GM12878 (cell line): ENCODE data around the gene B3GAT1. TPM values are rescaled to one million over a fixed set of nuclear protein-coding genes. Genes with fewer than 3 reads are reported as not detected.

Experiments used
- ATAC-seq: fragments of 200-7000 bp; cut with Tn5 transposase; 3 replicates; pipeline ENCODE4 v1.9.1; 2020; ENCODE audit warnings: mild to moderate bottlenecking, moderate library complexity
- BruUV-seq: library from RNA; stranded (reverse); fragments of 400-500 nt; replicated peaks from 2 replicates; lab custom pipeline; 2021; lab: Mats Ljungman, UMichigan
- CTCF ChIA-PET: fragments of 300-600 bp; sonication (Branson Sonifier 250); formaldehyde crosslinking; extraction: SDS; loops from one replicate; lab custom pipeline; 2021; ENCODE audit warnings: inconsistent platforms; lab: Yijun Ruan, JAX
- POLR2A ChIA-PET: fragments of 350-600 bp; formaldehyde crosslinking; extraction: SDS; loops from one replicate; lab custom pipeline; 2021; ENCODE audit warnings: inconsistent platforms; lab: Charles Lee
- RAD21 ChIA-PET: fragments of 300-600 bp; sonication (Branson Sonifier 250); formaldehyde crosslinking; loops from one replicate; lab custom pipeline; 2023; ENCODE audit warnings: antibody characterized with exemption; ENCODE audit not compliant: unreplicated experiment; lab: Charles Lee
- SMC1A ChIA-PET: fragments of 300-600 bp; sonication (Branson Sonifier 250); formaldehyde crosslinking; loops from one replicate; lab custom pipeline; 2023; ENCODE audit not compliant: unreplicated experiment, uncharacterized antibody; lab: Charles Lee
- DNase-seq: peaks from one replicate; pipeline ENCODE4 v3.0.0-alpha.2; 2011; ENCODE audit warnings: low read depth, low spot score
- FAIRE-seq: peaks from 3 replicates; lab custom pipeline; 2011; peaks lifted over from hg19 to GRCh38; lab: Jason Lieb, UNC
- H2AFZ ChIP-seq: 2 replicates; pipeline ENCODE4 v1.6.0; 2011; ENCODE audit warnings: low read depth, low read length, control low read depth; ENCODE audit not compliant: control insufficient read depth
- H3K27ac ChIP-seq: 2 replicates; pipeline ENCODE4 v1.5.1; 2011; ENCODE audit warnings: control low read depth; ENCODE audit not compliant: control insufficient read depth, insufficient read depth
- H3K27me3 ChIP-seq, 2 experiments: replicated peaks in 1 of 2; 2 replicates each; pipeline versions ENCODE4 v1.6.0 to v1.6.1; 2011; ENCODE audit warnings: low read length in 1 of 2; ENCODE audit not compliant: control insufficient read depth in 2 of 2, insufficient read depth in 2 of 2
- H3K36me3 ChIP-seq, 2 experiments: 2 replicates each; pipeline ENCODE4 v1.5.1; 2011; ENCODE audit warnings: low read length in 1 of 2; ENCODE audit not compliant: control insufficient read depth in 2 of 2, insufficient read depth in 2 of 2
- H3K4me1 ChIP-seq: 2 replicates; pipeline ENCODE4 v1.6.1; 2011; ENCODE audit warnings: mild to moderate bottlenecking, low read length, moderate library complexity, mixed read lengths; ENCODE audit not compliant: control insufficient read depth, insufficient read depth
- H3K4me2 ChIP-seq: 2 replicates; pipeline ENCODE4 v1.6.0; 2011; ENCODE audit warnings: control low read depth; ENCODE audit not compliant: control insufficient read depth, insufficient read depth
- H3K4me3 ChIP-seq: fragments of 200-600 bp; sonication (generic); 2 replicates; pipeline ENCODE4 v1.5.1; 2016
- H3K79me2 ChIP-seq: 2 replicates; pipeline ENCODE4 v1.6.0; 2011; ENCODE audit warnings: low read length; ENCODE audit not compliant: control insufficient read depth, insufficient read depth
- H3K9ac ChIP-seq: 2 replicates; pipeline ENCODE4 v1.8.0; 2011; ENCODE audit warnings: low read length, control low read depth, mixed read lengths; ENCODE audit not compliant: control insufficient read depth, insufficient read depth
- H3K9me3 ChIP-seq: replicated peaks from 3 replicates; pipeline ENCODE4 v1.5.1; 2011; ENCODE audit warnings: mild to moderate bottlenecking, low read length; ENCODE audit not compliant: control insufficient read depth, insufficient read depth
- H4K20me1 ChIP-seq: 2 replicates; pipeline ENCODE4 v1.6.0; 2011; ENCODE audit not compliant: control insufficient read depth, insufficient read depth
- FOXK2 ChIP-seq: fragments of 450-650 bp; IDR thresholded peaks from 2 replicates; pipeline ENCODE4 v1.6.1; 2017; ENCODE audit warnings: mild to moderate bottlenecking, moderate library complexity
- NBN ChIP-seq: fragments of 450-650 bp; IDR thresholded peaks from 2 replicates; pipeline ENCODE4 v1.6.1; 2016
- RFX5 ChIP-seq: IDR thresholded peaks from 2 replicates; pipeline ENCODE4 v1.6.1; 2011; ENCODE audit warnings: low read depth, low read length, improper control_type of control experiment
- SMAD5 ChIP-seq: IDR thresholded peaks from 2 replicates; pipeline ENCODE4 v1.6.1; 2016; ENCODE audit warnings: antibody characterized with exemption, low read depth
- SMARCA5 ChIP-seq: fragments of 450-650 bp; IDR thresholded peaks from 2 replicates; pipeline ENCODE4 v1.6.1; 2017; ENCODE audit warnings: mild to moderate bottlenecking
- YBX1 ChIP-seq: fragments of 450-650 bp; IDR thresholded peaks from 2 replicates; pipeline ENCODE4 v1.6.1; 2016; ENCODE audit warnings: antibody characterized with exemption
- ZBTB11 ChIP-seq: fragments of 450-650 bp; formaldehyde crosslinking; IDR thresholded peaks from 2 replicates; pipeline ENCODE4 v1.5.0; 2022; ENCODE audit warnings: mild to moderate bottlenecking, missing genetic modification characterization
- WGBS: methylation state at CpG from one replicate; pipeline ENCODE4 v1.1.6; 2016; ENCODE audit warnings: low lambda C conversion rate; ENCODE audit not compliant: insufficient replicate concordance, insufficient coverage; ENCODE audit errors: missing lambda C conversion rate; 5-methylcytosine and 5-hydroxymethylcytosine counted together
- in situ Hi-C: fragments of 300-500 bp; cut with MboI; formaldehyde crosslinking; loops from 9 replicates; pipeline ENCODE4 v1.14.3; 2018; ENCODE audit warnings: mixed read lengths
- intact Hi-C: fragments of 100-400 bp; cut with micrococcal nuclease; formaldehyde crosslinking; loops from one replicate; pipeline ENCODE4 v1.14.2; 2022; ENCODE audit not compliant: unreplicated experiment
- polyA plus RNA-seq, 11 experiments: library from polyadenylated mRNA; depleted of rRNA in 4 of 11; unstranded in 6 of 11; stranded (reverse) in 5 of 11; fragments of >200 nt; fragmentation: Nextera tagmentation in 4 of 11; fragmentation: Illumina TruSeq in 1 of 11; extraction: Ambion mirVana in 4 of 11; extraction: Trizol in 1 of 11; gene quantifications; 1 replicate in 1 of 11; 2 replicates in 10 of 11; pipeline versions ENCODE4 v1.2.1 to v1.2.3, GENCODE V29; 2011 to 2016; ENCODE audit warnings: inconsistent platforms in 2 of 11, missing spikeins in 2 of 11, low read depth in 1 of 11
- total RNA-seq, 4 experiments: library from RNA; depleted of rRNA in 3 of 4; stranded (reverse); fragments of >200 nt in 3 of 4; fragmentation: Illumina TruSeq in 1 of 4; extraction: Trizol in 1 of 4; gene quantifications; 2 replicates each; pipeline versions ENCODE4 v1.2.1 to v1.2.3, GENCODE V29; 2013 to 2021

B3GAT1 gene
- total and polyA plus RNA-seq, 10 of the 15 experiments (the other 5 are each of a cell fraction or from before 2014, with no cell fraction given), result 0.05 TPM; not detected in 9

- H3K4me1 ChIP-seq, result no peaks in the 10 kb centered on the region
- CTCF ChIA-PET, result no interaction called here
- H3K27ac ChIP-seq, result no peak overlapping the region
- peaks cover 2 to 8% of the 10 kb centered on the region in 2 experiments; a peak in 2 of 4 replicates for H3K27me3 ChIP-seq
- in situ Hi-C loops (no loop called here), intact Hi-C loops (no loop called here)
- H3K9ac ChIP-seq, result no peak overlapping the region
- WGBS, result 58% methylated on average over 12 of the region's 12 CpGs
- H3K4me2 ChIP-seq, result no peak overlapping the region
- DNase-seq, result no peak
- FAIRE-seq, result no peak
- no peak overlapping the region for H3K4me3 ChIP-seq
- ATAC-seq, result no peak
- no peak overlapping the region for H2AFZ ChIP-seq
- H3K79me2 ChIP-seq, result no peaks in the 10 kb centered on the region
- BruUV-seq, result no TSS peak
- no peaks in the 10 kb centered on the region for H4K20me1 ChIP-seq
- no peak for TF ChIP-seq RFX5
- no peak for TF ChIP-seq YBX1
- no peak for TF ChIP-seq SMARCA5
- no peak for TF ChIP-seq SMAD5
- TF ChIP-seq NBN, result no peak
- TF ChIP-seq FOXK2, result no peak
- TF ChIP-seq ZBTB11 (CRISPR knock-in tag), result no peak
- TF ChIP-seq, all 136 proteins: peak for 0
- ChIA-PET SMC1A (no interaction called here), POLR2A (no interaction called here), RAD21 (no interaction called here)
- no peaks in the 10 kb centered on the region for H3K9me3 ChIP-seq
- H3K36me3 ChIP-seq, result no peaks in the 10 kb centered on the region
Observed at GRCh38 chr11:134407321-134407828, 4.7 kb downstream of the B3GAT1 start.
